SKM-1 (cell line): Measurements from ENCODE around the gene ADAM30.

Experiments used
- DNase-seq: peaks from one replicate; lab custom pipeline; 2025; ENCODE audit not compliant: unreplicated experiment; lab: John Stamatoyannopoulos, UW

The ADAM30 gene

GRCh38 chr1:119896303-119896702, at the start of gene ADAM30:
TSS of gene ADAM30 (minus strand) at chr1:119896515. CDS start at chr1:119896336, 179 bp downstream.
- DNase-seq = no peak

GRCh38 chr1:119943216-119943615, 46.9 kb upstream of the ADAM30 start:
- DNase-seq = no peak

GRCh38 chr1:119941392-119941791, 45.1 kb upstream of the ADAM30 start:
- no peak for DNase-seq

- no peak for DNase-seq
Measured at GRCh38 chr1:119940697-119941096, 44.4 kb upstream of the ADAM30 start.

GRCh38 chr1:119937198-119937597, 40.9 kb upstream of the ADAM30 start:
- no peak for DNase-seq

GRCh38 chr1:119935915-119936314, 39.6 kb upstream of the ADAM30 start:
- DNase-seq = no peak

- no peak for DNase-seq
Measured at GRCh38 chr1:119935373-119935772, 39.1 kb upstream of the ADAM30 start.

GRCh38 chr1:119933397-119933796, 37.1 kb upstream of the ADAM30 start:
- no peak for DNase-seq

GRCh38 chr1:119929643-119930315, 33.5 kb upstream of the ADAM30 start:
- no peak for DNase-seq

- no peak for DNase-seq
Measured at GRCh38 chr1:119926553-119926952, 30.2 kb upstream of the ADAM30 start.

GRCh38 chr1:119924948-119925898, 28.9 kb upstream of the ADAM30 start:
- no peak for DNase-seq

- DNase-seq = no peak
Measured at GRCh38 chr1:119920104-119920968, 24.0 kb upstream of the ADAM30 start.

- no peak for DNase-seq
Measured at GRCh38 chr1:119919241-119919640, 22.9 kb upstream of the ADAM30 start.

- no peak for DNase-seq
Measured at GRCh38 chr1:119918301-119918700, 22.0 kb upstream of the ADAM30 start.

GRCh38 chr1:119917304-119918055, 21.2 kb upstream of the ADAM30 start:
- no peak for DNase-seq

GRCh38 chr1:119915517-119915916, 19.2 kb upstream of the ADAM30 start:
- no peak for DNase-seq

GRCh38 chr1:119914071-119914470, 17.8 kb upstream of the ADAM30 start:
- DNase-seq = no peak

- DNase-seq = no peak
Measured at GRCh38 chr1:119912963-119913362, 16.6 kb upstream of the ADAM30 start.

- DNase-seq = no peak
Measured at GRCh38 chr1:119911775-119912174, 15.5 kb upstream of the ADAM30 start.

GRCh38 chr1:119910618-119911017, 14.3 kb upstream of the ADAM30 start:
- no peak for DNase-seq
